Body of pancreas (tissue), 4 donors: ENCODE measurements around the gene LTB4R. TPM values are rescaled to one million over a fixed set of nuclear protein-coding genes. Genes with fewer than 3 reads are reported as not detected.

Source experiments
- ATAC-seq: fragments of 150-250 bp; one replicate; pipeline ENCODE4 v1.9.1; 2016
- DNase-seq, 4 donors: peaks; one replicate each; pipeline ENCODE4 v3.0.0-alpha.2; 2019
- H3K27ac ChIP-seq, 4 donors: fragments of 200-600 bp; sonication (generic); 1 replicate in 3 of 4; 2 replicates in 1 of 4; pipeline versions ENCODE4 v1.5.1 to v1.6.1; 2016 to 2019; ENCODE audit warnings: mild to moderate bottlenecking in 1 of 4, mixed read lengths in 1 of 4, moderate library complexity in 1 of 4
- H3K27me3 ChIP-seq, 2 donors: fragments of 200-600 bp; sonication (generic); one replicate each; pipeline ENCODE4 v1.6.0; 2016; ENCODE audit warnings: mild to moderate bottlenecking in 1 of 2
- H3K36me3 ChIP-seq, 2 donors: fragments of 200-600 bp; sonication (generic); replicated peaks in 1 of 2; 2 replicates each; pipeline ENCODE4 v1.5.1; 2016; ENCODE audit warnings: low read depth in 2 of 2; ENCODE audit not compliant: insufficient read depth in 1 of 2
- H3K4me1 ChIP-seq: fragments of 200-600 bp; sonication (generic); one replicate; pipeline ENCODE4 v1.6.0; 2016
- H3K4me3 ChIP-seq, 2 donors: fragments of 200-600 bp; sonication (generic); 1 replicate in 1 of 2; 2 replicates in 1 of 2; pipeline ENCODE4 v1.5.1; 2016 to 2019
- H3K9me3 ChIP-seq, 3 donors: fragments of 200-600 bp; sonication (generic); 1 replicate in 2 of 3; 2 replicates in 1 of 3; pipeline ENCODE4 v1.5.1; 2016
- POLR2A ChIP-seq, 3 donors: fragments of 450-650 bp; IDR thresholded peaks; one replicate each; pipeline ENCODE4 v1.6.1; 2016; ENCODE audit warnings: antibody characterized with exemption in 3 of 3, mild to moderate bottlenecking in 2 of 3
- WGBS, 2 donors: methylation state at CpG; one replicate each; pipeline ENCODE4 v1.1.5; 2017; 5-methylcytosine and 5-hydroxymethylcytosine counted together
- intact Hi-C: fragments of 100-400 bp; cut with DNase I; formaldehyde crosslinking; loops from one replicate; pipeline ENCODE4 v1.15.1; 2023
- total RNA-seq, 2 donors: library from RNA; depleted of rRNA; stranded (reverse); fragments of >200 nt; gene quantifications; one replicate each; pipeline ENCODE4 v1.1.0, GENCODE V29; 2016
- TF ChIP-seq, protein P1 (sequence below), 7 experiments: fragments of 450-650 bp in 4 of 7; fragments of 200-600 bp in 3 of 7; sonication (generic) in 3 of 7; IDR thresholded peaks; one replicate each; pipeline ENCODE4 v1.5.1; 2016 to 2019; ENCODE audit warnings: antibody characterized with exemption in 7 of 7

Gene LTB4R
- total RNA-seq, 2 donors from 2014 or later = 3.6 to 9.1 TPM

DNA sequence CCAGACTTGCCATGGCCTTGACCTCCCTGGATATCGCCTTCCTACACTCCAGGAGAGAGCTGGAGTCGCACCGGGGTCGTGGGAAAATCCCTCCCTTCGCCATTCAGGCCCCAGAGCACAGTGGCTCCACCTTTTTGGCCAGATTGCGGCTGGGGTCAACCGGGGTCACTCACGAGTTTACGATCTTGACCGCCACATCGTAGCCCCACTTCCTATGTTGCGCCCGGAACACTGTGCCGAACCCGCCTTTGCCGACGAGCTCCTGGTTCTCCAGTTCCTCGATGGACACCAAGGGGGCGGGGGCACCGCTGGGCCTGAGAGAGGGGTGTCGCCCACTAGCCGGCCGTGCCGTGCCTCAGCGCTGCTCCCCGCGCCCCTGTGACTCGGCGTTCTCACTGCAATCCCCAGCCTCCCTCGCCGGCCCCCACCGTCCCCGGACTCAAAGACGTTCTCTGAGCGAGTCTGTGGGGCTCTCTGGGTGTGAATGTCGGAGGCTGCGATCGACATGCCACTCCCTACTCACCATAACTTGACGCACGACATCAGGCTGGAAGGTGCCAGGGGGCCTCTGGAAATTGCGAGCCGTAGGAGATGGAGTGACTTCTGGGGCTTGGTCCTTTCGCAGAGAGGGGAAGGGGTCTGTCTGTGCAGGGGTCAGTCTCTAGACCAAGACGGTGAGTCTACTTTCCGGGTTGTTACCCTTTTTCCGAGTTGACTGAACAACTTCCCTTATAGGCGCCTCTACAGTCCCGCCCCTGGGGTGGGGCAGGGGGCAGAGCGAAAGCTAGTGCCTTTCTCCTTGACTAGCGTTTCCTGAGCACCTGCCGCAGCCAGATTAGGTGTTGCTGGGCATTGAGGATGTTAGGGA, 28.2 kb downstream of the LTB4R start, which contains the start of gene RIPK3:
Gene RIPK3, minus strand, starts transcription at position 708 of the 868 bp plus-strand sequence. Its CDS starts 165 bp downstream, at position 543.
- Histone ChIP-seq H3K4me3 (peak within 1 kb of the TSS; percentile 8 to 28), H3K4me1 (peaks cover 29% of the 10 kb centered on the region), H3K9me3 (no peaks in the 10 kb centered on the region), H3K27me3 (peaks cover 0 to 4% of the 10 kb centered on the region in 2 donors), H3K27ac (peak within 1 kb of the TSS in 2 of 4 donors; percentile 57 to 59), H3K36me3 (no peaks in the 10 kb centered on the region)
- ATAC-seq = peak; percentile 81
- TF ChIP-seq, protein P1, sequence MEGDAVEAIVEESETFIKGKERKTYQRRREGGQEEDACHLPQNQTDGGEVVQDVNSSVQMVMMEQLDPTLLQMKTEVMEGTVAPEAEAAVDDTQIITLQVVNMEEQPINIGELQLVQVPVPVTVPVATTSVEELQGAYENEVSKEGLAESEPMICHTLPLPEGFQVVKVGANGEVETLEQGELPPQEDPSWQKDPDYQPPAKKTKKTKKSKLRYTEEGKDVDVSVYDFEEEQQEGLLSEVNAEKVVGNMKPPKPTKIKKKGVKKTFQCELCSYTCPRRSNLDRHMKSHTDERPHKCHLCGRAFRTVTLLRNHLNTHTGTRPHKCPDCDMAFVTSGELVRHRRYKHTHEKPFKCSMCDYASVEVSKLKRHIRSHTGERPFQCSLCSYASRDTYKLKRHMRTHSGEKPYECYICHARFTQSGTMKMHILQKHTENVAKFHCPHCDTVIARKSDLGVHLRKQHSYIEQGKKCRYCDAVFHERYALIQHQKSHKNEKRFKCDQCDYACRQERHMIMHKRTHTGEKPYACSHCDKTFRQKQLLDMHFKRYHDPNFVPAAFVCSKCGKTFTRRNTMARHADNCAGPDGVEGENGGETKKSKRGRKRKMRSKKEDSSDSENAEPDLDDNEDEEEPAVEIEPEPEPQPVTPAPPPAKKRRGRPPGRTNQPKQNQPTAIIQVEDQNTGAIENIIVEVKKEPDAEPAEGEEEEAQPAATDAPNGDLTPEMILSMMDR (IDR thresholded peaks at IDR 0.05) = no peak
- peak in 2 of 3 donors; percentile 51 to 55 for TF ChIP-seq POLR2A (IDR thresholded peaks at IDR 0.05)
- 6 to 9% methylated on average over 24 to 51 of the region's 51 CpGs for WGBS, 2 donors
- peak; percentile 63 to 79 (median 74) for DNase-seq
- intact Hi-C loops = loop anchor here (10.0 kb wide), 1 partner anchor 95 kb away; no protein-coding TSS in a partner anchor

DNA sequence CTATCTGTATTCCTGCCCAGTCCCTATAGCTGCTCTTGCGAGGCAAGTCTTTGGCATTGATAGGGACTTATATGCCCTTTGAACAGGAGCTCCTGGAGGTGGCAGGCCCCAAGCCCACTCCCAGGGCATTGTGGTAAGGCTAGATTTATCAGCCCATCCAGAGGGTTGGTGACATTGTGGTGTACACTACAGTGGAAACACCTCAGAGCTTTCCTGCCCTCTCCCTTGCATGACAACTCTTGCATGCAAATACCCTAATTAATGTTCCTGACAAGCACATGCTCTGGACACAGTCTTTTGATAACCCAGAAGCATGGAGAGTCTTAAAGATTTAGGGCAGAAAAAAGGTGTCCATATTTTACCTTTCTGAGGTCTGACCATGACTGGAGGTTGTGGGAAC, 29.3 kb downstream of the LTB4R start:
- 100% methylated on average over 1 of the region's 1 CpG for WGBS, 2 donors
- no peak for ATAC-seq
- Histone ChIP-seq H3K36me3 (no peaks in the 10 kb centered on the region), H3K9me3 (no peaks in the 10 kb centered on the region), H3K27ac (no peak overlapping the region), H3K27me3 (no peaks in the 10 kb centered on the region), H3K4me3 (no peak overlapping the region), H3K4me1 (peaks cover 22% of the 10 kb centered on the region)
- TF ChIP-seq, protein P1 (IDR thresholded peaks at IDR 0.05) = no peak
- TF ChIP-seq POLR2A (IDR thresholded peaks at IDR 0.05) = no peak
- intact Hi-C loops = no loop called here
- no peak for DNase-seq

DNA sequence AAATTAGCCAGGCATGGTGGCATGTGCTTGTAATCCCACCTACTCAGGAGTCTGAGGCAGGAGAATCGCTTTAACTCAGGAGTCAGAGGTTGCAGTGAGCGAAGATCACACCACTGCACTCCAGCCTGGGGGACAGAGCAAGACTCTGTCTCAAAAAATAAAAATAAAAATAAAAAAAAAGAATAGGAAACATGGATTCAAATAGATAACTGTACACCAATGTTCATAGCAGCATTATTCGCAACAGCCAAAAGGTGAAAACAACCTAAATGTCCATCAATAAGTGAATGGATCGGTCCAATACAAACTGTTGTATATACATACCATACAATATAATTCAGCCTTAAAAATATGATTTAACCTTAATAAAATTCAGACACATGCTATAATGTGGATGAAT, 31.6 kb downstream of the LTB4R start:
- 92 to 96% methylated on average over 4 of the region's 4 CpGs for WGBS, 2 donors
- no peak for TF ChIP-seq POLR2A (IDR thresholded peaks at IDR 0.05)
- TF ChIP-seq, protein P1 (IDR thresholded peaks at IDR 0.05) = no peak
- H3K36me3 ChIP-seq = no peaks in the 10 kb centered on the region
- no peaks in the 10 kb centered on the region for H3K27me3 ChIP-seq
- no peak overlapping the region for H3K27ac ChIP-seq
- no peak for ATAC-seq
- peaks cover 22% of the 10 kb centered on the region for H3K4me1 ChIP-seq
- intact Hi-C loops = no loop called here
- no peak overlapping the region for H3K4me3 ChIP-seq
- no peak for DNase-seq
- H3K9me3 ChIP-seq = no peaks in the 10 kb centered on the region

DNA sequence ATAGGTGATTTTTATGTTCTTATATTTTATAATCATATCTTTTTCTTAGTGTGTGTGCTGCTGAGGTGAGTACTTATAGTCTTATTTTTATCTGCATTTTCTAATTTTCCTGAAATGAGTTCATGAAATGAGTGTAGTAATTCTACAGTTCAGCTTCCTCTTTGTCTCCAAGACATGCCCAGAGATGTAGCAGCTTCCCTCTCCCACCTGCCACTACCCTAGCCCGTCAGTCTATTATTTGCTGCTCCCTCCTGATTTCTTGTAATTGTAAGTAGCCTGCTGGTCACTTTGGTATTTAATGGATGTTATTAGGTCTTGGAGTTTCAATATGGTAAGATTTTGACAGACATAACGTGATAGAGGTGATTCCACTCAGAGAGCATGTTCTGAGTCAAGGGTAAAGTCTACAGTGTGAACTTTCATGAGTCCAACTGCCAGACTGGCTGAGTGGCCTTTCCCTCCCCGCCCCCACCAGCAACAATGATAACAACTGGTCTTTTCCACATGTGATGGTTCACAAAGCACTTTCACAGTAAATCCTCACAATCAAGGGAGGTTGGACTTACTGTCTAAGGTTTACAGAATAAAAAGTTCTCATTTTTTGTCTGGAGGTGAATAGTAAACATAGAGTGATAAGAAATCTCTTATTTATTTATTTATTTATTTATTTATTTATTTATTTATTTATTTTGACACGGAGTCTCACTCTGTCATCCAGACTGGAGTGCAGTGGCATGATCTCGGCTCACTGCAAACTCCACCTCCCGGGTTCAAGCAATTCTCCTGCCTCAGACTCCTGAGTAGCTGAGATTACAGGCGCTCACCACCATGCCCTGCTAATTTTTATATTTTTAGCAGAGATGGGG, 32.7 kb downstream of the LTB4R start:
- peaks cover 13% of the 10 kb centered on the region for H3K4me1 ChIP-seq
- no peak overlapping the region for H3K27ac ChIP-seq
- intact Hi-C loops = no loop called here
- H3K9me3 ChIP-seq = no peaks in the 10 kb centered on the region
- no peaks in the 10 kb centered on the region for H3K27me3 ChIP-seq
- DNase-seq (peak in 1 of 4 donors; percentile 33), ATAC-seq (no peak)
- no peak for TF ChIP-seq POLR2A (IDR thresholded peaks at IDR 0.05)
- TF ChIP-seq, protein P1 (IDR thresholded peaks at IDR 0.05) = no peak
- H3K36me3 ChIP-seq = no peaks in the 10 kb centered on the region
- H3K4me3 ChIP-seq = no peak overlapping the region
- WGBS, 2 donors = 54 to 59% methylated on average over 7 of the region's 7 CpGs
